Measurements from ENCODE around the gene ZMYM1.

- no peak for TF ChIP-seq CTCF (IDR thresholded peaks at IDR 0.05; ENCODE audit: low read depth, low read length)
- TF ChIP-seq EZH2phosphoT487 (IDR thresholded peaks at IDR 0.05; ENCODE audit: low read depth), result no peak
These were observed 36.5 kb downstream of the ZMYM1 start for GRCh38 chr1:35115459-35116383.

Measured in OCI-LY3 (cell line).